AG10803 (cell line): ENCODE results near the gene ZMYND10.
"Not testable (repeated sequence)": the region's sequence is repeated elsewhere in the genome, so short reads cannot be mapped to it uniquely, and the experiment has no call there.

Source experiments
- DNase-seq: peaks from one replicate; pipeline ENCODE4 v3.0.0; 2010; ENCODE audit warnings: low read depth
- H3K4me3 ChIP-seq: 2 replicates; pipeline ENCODE4 v1.5.1; 2011; ENCODE audit warnings: mild to moderate bottlenecking, low read length, control low read depth
- CTCF ChIP-seq: conservative IDR thresholded peaks from 2 replicates; pipeline ENCODE4 v1.5.1; 2011; ENCODE audit warnings: mild to moderate bottlenecking, low read length, control low read depth, inconsistent platforms

Gene ZMYND10

GRCh38 chr3:50318163-50318562 lies 27.4 kb downstream of the ZMYND10 start:
- DNase-seq: no peak
- no peak for TF ChIP-seq CTCF
- H3K4me3 ChIP-seq: no peak overlapping the region

- DNase-seq: no peak
- no peak for TF ChIP-seq CTCF
- no peak overlapping the region for H3K4me3 ChIP-seq
Observed at GRCh38 chr3:50317300-50317699, 28.2 kb downstream of the ZMYND10 start.

GRCh38 chr3:50316657-50317242 lies 28.8 kb downstream of the ZMYND10 start:
- no peak overlapping the region for H3K4me3 ChIP-seq
- TF ChIP-seq CTCF: no peak
- DNase-seq: no peak

GRCh38 chr3:50314816-50315215 lies 30.7 kb downstream of the ZMYND10 start:
- TF ChIP-seq CTCF: no peak
- DNase-seq: no peak
- H3K4me3 ChIP-seq: no peak overlapping the region

DNA sequence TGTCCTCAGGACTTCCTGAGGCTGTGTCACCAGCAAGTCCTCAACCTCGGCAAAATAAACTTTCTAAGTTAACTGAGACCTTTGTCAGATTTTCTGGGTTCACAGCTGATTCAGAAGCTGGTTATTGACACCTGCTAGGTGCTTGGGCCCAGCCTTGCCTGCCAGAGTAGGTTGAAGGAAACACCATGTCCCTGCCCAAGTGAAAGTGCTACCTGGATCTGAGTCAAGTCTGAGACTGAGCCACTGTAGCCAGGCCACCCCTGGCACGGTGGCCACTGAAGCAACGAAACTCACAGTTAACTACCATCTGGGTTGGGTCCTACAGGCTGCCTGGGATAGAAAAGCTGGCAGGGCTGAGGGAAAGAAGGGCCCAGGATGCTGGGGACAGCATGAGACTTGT lies 31.2 kb downstream of the ZMYND10 start:
- DNase-seq: no peak
- H3K4me3 ChIP-seq: no peak overlapping the region
- TF ChIP-seq CTCF: no peak

GRCh38 chr3:50312041-50312440 lies 33.5 kb downstream of the ZMYND10 start:
- H3K4me3 ChIP-seq: not testable (repeated sequence)

GRCh38 chr3:50304601-50305000 lies 40.9 kb downstream of the ZMYND10 start:
- no peak for TF ChIP-seq CTCF
- H3K4me3 ChIP-seq: no peak overlapping the region
- no peak for DNase-seq

More at GRCh38 chr3:50312041-50312440, 33.5 kb downstream of the ZMYND10 start:
- not testable (repeated sequence) for DNase-seq
